ENCODE measurements around the gene NAB2. TPM values are rescaled to one million over a fixed set of nuclear protein-coding genes. Genes with fewer than 3 reads are reported as not detected.

The NAB2 gene
- total RNA-seq, 4 donors from 2014 or later: 21.6 to 41.5 (median 35.1) TPM

- DNase-seq (ENCODE audit: extremely low spot score): no peak
- peak overlapping the region; percentile 99 to 100 (median 100) for H3K27ac ChIP-seq (replicated peaks in 1 of 4)
- peak overlapping the region; percentile 88 to 96 (median 92) for H3K4me3 ChIP-seq
- peaks cover 28 to 55% (median 53%) of the 10 kb centered on the region in 4 donors for H3K36me3 ChIP-seq
- no peak for TF ChIP-seq EP300 (IDR thresholded peaks at IDR 0.05)
- TF ChIP-seq POLR2A (IDR thresholded peaks at IDR 0.05; ENCODE audit: low read depth): no peak
- no peak for TF ChIP-seq CTCF (IDR thresholded peaks at IDR 0.05)
- TF ChIP-seq POLR2AphosphoS5 (IDR thresholded peaks at IDR 0.05): no peak
- intact Hi-C loops (cut with DNase I): loop anchor here (10.0 kb wide), 1 partner anchor 457 kb away; the partner anchor contains the start of gene BAZ2A
- peaks cover 47 to 77% (median 67%) of the 10 kb centered on the region in 4 donors for H3K4me1 ChIP-seq
- no peaks in the 10 kb centered on the region for H3K27me3 ChIP-seq
- WGBS: 64% methylated on average over 20 of the region's 25 CpGs
- no peaks in the 10 kb centered on the region for H3K9me3 ChIP-seq
These were observed 3.0 kb downstream of the NAB2 start for GRCh38 chr12:57091638-57092528.

- no peak for DNase-seq (ENCODE audit: extremely low spot score)
- Histone ChIP-seq H3K27me3 (no peaks in the 10 kb centered on the region), H3K36me3 (peaks cover 34 to 61% (median 59%) of the 10 kb centered on the region in 4 donors), H3K4me3 (peak overlapping the region in 1 of 4 donors; percentile 3), H3K27ac (replicated peaks in 1 of 4) (peak overlapping the region; percentile 99 to 100 (median 100)), H3K4me1 (peaks cover 47 to 77% (median 65%) of the 10 kb centered on the region in 4 donors), H3K9me3 (no peaks in the 10 kb centered on the region)
- WGBS: 41% methylated on average over 3 of the region's 5 CpGs
- no peak for TF ChIP-seq CTCF (IDR thresholded peaks at IDR 0.05)
- TF ChIP-seq POLR2A (IDR thresholded peaks at IDR 0.05; ENCODE audit: low read depth): no peak
- no peak for TF ChIP-seq EP300 (IDR thresholded peaks at IDR 0.05)
- TF ChIP-seq POLR2AphosphoS5 (IDR thresholded peaks at IDR 0.05): no peak
- intact Hi-C loops (cut with DNase I): loop anchor here (10.0 kb wide), 1 partner anchor 458 kb away; the partner anchor contains the start of gene BAZ2A
These were observed 3.6 kb downstream of the NAB2 start for GRCh38 chr12:57092529-57092862.

GRCh38 chr12:57092876-57093414, 4.0 kb downstream of the NAB2 start:
- intact Hi-C loops (cut with DNase I): loop anchor here (10.0 kb wide), 1 partner anchor 458 kb away; the partner anchor contains the start of gene BAZ2A
- peaks cover 35 to 66% (median 64%) of the 10 kb centered on the region in 4 donors for H3K36me3 ChIP-seq
- no peak for TF ChIP-seq POLR2A (IDR thresholded peaks at IDR 0.05; ENCODE audit: low read depth)
- no peak for TF ChIP-seq POLR2AphosphoS5 (IDR thresholded peaks at IDR 0.05)
- no peak for TF ChIP-seq EP300 (IDR thresholded peaks at IDR 0.05)
- TF ChIP-seq CTCF (IDR thresholded peaks at IDR 0.05): no peak

GRCh38 chr12:57093415-57094207, 4.7 kb downstream of the NAB2 start:
- Histone ChIP-seq H3K36me3 (peaks cover 42 to 73% (median 70%) of the 10 kb centered on the region in 4 donors), H3K4me3 (peak overlapping the region; percentile 1 to 22 (median 10)), H3K4me1 (peaks cover 42 to 67% (median 57%) of the 10 kb centered on the region in 4 donors), H3K27me3 (no peaks in the 10 kb centered on the region), H3K9me3 (no peaks in the 10 kb centered on the region), H3K27ac (replicated peaks in 1 of 4) (peak overlapping the region; percentile 99 to 100 (median 100))
- TF ChIP-seq POLR2AphosphoS5 (IDR thresholded peaks at IDR 0.05) (peak in 1 of 2 donors; percentile 65), POLR2A (IDR thresholded peaks at IDR 0.05; ENCODE audit: low read depth) (no peak), EP300 (IDR thresholded peaks at IDR 0.05) (no peak), CTCF (IDR thresholded peaks at IDR 0.05) (peak; percentile 36 to 58 (median 50))
- DNase-seq (ENCODE audit: extremely low spot score): peak; percentile 96
- intact Hi-C loops (cut with DNase I): loop anchor here (10.0 kb wide), 1 partner anchor 459 kb away; the partner anchor contains the start of gene BAZ2A
- WGBS: 26% methylated on average over 9 of the region's 24 CpGs

More at GRCh38 chr12:57092876-57093414, 4.0 kb downstream of the NAB2 start:
- 44% methylated on average over 2 of the region's 4 CpGs for WGBS
- Histone ChIP-seq H3K4me3 (peak overlapping the region in 1 of 4 donors; percentile 12), H3K27me3 (no peaks in the 10 kb centered on the region), H3K9me3 (no peaks in the 10 kb centered on the region), H3K4me1 (peaks cover 46 to 73% (median 61%) of the 10 kb centered on the region in 4 donors), H3K27ac (replicated peaks in 1 of 4) (peak overlapping the region; percentile 99 to 100 (median 100))
- DNase-seq (ENCODE audit: extremely low spot score): no peak
